Esophagus squamous epithelium (tissue), 4 donors: ENCODE measurements around the gene ATP6V1A.

Experiments used
- CTCF ChIP-seq, 6 experiments: fragments of 450-650 bp in 4 of 6; fragments of 200-600 bp in 2 of 6; sonication (generic) in 2 of 6; IDR thresholded peaks; one replicate each; pipeline ENCODE4 v1.5.1; 2016 to 2019; ENCODE audit warnings: antibody characterized with exemption in 6 of 6, mild to moderate bottlenecking in 4 of 6, moderate library complexity in 4 of 6
- POLR2A ChIP-seq, 4 donors: fragments of 450-650 bp; IDR thresholded peaks; one replicate each; pipeline ENCODE4 v1.6.1; 2017; ENCODE audit warnings: antibody characterized with exemption in 4 of 4, mild to moderate bottlenecking in 4 of 4, moderate library complexity in 3 of 4

GRCh38 chr3:113719294-113719693 is 27.5 kb upstream of the ATP6V1A start:
- TF ChIP-seq CTCF (IDR thresholded peaks at IDR 0.05) (no peak), POLR2A (IDR thresholded peaks at IDR 0.05) (no peak)
